Measurements from ENCODE around the gene ACSF3.

The ACSF3 gene

GRCh38 chr16:89147085-89147817, 53.6 kb downstream of the ACSF3 start:
- DNase-seq, result no peak

- no peak for DNase-seq
Measured at GRCh38 chr16:89149386-89149785, 55.7 kb downstream of the ACSF3 start.

DNA sequence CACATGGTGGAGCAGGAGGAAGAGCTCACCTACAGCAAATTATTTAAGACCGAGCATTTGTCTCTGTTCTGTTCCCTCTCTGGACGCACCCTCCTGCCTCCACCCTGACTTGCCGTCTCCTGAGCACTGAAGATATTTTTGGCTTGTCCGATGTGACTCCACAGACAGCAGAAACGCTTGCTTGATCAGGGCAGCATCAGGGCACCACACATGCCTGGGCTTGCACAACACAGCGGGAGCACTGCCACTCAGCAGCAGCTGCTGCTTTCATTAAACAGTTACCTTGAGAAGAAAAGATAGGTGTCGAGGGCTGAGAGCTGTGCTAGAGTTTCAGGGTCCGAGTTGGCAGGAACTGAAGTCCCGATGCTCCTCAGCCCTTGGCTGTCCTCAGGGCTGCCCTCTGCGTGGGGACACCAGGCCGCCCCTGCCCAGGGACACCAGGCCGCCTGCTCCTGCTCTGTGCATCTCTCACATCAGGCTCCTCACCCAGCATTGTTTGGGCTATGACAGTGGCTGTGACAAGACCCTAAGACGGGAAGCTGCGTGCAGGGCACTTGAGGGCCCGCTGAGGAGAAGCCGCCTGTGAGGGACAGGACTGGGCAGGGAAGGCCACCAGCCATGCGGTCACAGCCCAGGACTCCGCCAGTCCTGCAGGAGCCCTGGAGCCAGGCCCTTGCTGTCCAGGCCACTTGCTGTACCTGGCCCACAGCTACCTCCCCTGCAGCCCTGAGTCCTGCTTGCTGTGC, 56.6 kb downstream of the ACSF3 start:
- DNase-seq, result peak; percentile 75

DNA sequence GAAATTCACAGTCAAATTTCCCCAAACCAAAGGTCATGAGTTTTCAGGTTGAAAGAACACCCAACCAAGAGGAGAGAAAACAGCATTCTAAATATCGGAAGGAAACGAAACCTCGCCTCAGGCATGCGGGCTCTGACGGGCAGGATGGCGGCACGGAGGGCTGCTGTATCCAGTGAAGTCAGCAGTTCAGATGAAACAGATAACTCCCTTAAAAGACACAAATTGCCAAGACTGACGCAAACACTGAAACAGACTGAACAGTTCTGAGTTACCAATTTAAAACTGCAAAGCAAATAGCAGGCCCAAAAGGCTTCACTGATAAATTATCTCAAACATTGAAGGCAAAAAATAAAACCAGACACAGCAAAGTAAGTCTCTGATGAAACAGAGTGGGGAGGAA, 57.3 kb downstream of the ACSF3 start:
- no peak for DNase-seq

DNA sequence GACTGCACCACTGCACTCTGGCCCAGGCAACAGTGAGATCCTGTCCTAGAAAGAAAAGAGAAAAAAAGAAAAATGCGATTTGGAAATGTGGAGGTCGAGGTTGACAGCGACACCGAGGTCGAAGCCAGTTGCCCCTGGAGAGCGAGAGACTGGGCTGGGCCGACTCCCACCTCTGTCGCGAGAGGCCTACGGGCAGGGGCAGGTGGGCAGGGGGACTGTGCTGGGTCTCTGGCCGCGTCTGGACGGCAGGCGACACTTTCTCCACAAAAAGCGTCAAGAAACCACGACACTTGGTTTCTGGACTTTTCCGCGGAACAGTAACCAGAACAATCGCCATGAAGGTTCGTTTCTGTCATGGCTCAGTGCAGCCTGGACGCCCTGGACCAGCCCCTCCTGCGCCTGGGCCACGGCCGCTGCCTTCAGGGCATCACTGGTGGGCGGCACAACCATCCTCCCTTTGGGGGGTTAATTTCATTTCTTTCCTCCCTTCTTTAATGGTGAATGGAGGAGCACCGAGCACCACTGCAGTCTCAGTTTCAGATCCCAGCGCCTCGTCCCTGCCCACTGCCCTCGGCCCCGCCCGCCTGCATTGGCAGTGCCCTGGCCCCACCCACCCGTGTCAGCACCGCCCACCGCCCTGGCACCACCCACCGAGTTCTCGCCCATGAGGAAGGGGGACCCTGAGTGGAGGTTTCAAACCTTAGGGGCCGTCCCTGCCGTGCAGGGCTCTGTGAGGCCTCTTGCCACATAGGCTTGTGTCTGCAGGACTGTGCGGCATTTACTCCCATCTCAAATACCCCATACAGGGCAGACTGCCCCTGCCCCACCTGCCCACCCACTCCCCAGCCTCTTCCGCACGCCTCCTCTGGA, 59.4 kb downstream of the ACSF3 start:
- DNase-seq, result no peak

GRCh38 chr16:89153848-89154271, 60.2 kb downstream of the ACSF3 start:
- DNase-seq, result no peak

DNA sequence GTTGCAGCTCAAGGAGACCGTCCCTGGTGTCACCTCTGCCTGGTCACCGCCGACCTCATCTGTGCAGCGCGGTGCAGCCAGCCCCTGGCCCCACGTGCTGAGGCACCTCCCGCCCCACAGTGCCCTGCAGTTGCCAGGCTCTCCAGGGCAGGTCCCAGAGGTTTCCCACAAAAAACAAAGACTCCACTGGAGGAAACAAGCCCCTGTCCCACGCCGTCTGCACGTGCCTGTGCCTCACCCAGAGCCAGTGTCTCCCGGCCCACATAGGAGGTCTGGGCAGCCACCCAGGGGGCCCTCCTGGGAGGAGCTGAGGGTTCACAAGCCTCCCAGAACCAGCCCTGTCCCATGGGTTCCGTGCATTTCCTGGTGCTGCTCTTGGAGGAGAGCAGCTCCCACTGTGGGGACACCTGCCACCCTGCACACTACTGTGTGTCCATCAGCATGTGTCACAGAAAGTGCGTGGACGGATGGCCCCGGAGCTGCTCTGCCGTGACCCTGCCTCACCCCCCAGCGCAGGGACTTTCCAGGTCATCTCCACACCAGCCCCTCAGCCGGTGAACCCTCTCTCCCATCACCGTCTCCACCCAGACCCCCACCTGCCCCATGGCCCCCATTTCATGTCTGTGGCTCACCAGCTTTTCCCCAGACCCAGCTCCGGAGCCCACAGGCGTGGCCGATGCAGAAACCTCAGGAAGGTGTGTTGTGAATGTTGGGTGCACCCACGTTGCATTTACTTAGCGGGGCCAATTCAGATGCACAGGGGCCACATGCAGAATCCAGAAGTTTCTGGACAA, 60.9 kb downstream of the ACSF3 start:
- no peak for DNase-seq

DNA sequence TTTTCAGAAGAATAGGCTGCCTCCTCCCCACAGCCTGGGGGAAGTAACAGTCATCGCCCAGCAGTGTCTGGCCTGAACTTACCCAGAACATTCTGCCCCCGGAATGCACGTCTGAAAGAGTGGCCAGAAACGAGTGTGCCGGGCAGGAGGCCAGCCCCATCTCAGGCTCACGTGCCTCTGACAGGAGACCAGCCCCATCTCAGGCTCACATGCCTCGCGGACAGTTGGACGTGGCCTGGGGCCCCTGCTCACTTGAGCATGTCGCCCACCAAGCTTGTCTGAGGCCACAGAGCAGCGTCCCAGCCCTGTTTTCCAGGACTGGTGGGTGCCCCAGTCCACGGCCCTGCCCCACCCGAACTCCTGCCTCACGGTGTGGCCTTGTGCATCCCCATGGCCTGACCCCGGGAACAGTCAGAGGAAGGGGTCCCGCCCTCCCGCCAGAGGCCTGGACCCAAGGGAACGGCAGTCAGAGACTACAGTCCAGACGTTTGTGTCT, 61.6 kb downstream of the ACSF3 start:
- no peak for DNase-seq

GRCh38 chr16:89155851-89156739, 62.4 kb downstream of the ACSF3 start:
- no peak for DNase-seq

- DNase-seq, result no peak
Measured at GRCh38 chr16:89156740-89157645, 63.3 kb downstream of the ACSF3 start.

DNA sequence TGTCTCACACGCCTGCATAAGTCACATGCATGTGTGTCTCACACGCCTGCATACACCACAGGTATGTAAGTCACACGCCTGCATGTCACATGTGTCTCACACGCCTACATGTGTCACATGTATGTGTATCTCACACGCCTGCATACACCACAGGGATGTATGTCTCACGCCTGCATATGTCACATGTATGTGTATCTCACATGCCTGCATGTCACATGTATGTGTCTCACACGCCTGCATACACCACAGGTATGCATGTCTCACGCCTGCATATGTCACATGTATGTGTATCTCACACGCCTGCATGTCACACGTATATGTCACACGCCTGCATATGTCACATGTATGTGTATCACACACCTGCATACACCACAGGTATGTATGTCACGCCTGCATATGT, 64.1 kb downstream of the ACSF3 start:
- DNase-seq, result no peak

- DNase-seq, result no peak
Measured at GRCh38 chr16:89159066-89159849, 65.6 kb downstream of the ACSF3 start.

GRCh38 chr16:89159850-89160354, 66.2 kb downstream of the ACSF3 start:
- no peak for DNase-seq

GRCh38 chr16:89160977-89161701, 67.5 kb downstream of the ACSF3 start:
- DNase-seq, result no peak

GRCh38 chr16:89161763-89162713, 68.4 kb downstream of the ACSF3 start:
- DNase-seq, result no peak

DNA sequence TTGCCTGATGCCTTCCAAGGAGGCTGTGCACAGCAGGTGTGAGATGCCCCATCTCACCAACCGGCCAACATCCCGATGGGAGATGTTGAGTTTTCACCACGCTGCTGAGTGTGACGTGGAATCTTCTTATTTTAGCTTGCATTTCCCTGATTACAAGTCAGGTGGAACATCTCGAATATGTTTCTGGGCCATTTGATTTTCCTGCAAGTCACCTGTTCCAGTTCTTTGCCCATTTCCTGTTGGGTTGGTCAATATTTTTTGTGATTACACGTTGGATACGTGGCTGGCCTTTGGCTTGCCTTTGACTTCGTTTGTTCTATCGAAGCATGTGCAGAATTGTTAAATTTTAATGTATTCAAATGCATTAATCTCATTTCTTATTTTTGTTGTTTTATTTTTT, 69.6 kb downstream of the ACSF3 start:
- no peak for DNase-seq

DNA sequence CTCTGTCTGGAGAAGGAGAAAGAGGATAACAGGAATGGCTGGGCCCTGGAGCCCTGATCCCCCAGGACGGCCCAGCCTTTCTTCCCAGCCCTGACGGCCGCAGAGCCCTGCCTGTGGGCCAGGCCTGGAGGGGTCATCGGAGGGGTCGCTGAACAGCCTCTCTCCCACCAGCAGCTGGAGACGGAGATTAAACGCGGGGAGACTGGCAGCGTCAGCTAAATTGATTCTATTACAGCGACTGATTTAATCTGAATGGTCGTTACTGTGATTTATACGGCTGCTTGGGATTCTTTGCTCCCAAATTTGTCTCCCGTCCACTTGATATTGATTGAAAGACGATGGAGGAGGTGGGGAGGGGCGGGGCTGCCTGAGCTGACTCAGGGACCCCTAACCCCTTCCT, 70.8 kb downstream of the ACSF3 start:
- no peak for DNase-seq
